ENCODE results near the gene MAPK6. TPM values are rescaled to one million over a fixed set of nuclear protein-coding genes. Genes with fewer than 3 reads are reported as not detected.

The MAPK6 gene
- total and polyA plus RNA-seq, 10 of the 15 experiments (the other 5 are each of a cell fraction or from before 2014, with no cell fraction given), result 20.6 to 100 (median 52.6) TPM

DNA sequence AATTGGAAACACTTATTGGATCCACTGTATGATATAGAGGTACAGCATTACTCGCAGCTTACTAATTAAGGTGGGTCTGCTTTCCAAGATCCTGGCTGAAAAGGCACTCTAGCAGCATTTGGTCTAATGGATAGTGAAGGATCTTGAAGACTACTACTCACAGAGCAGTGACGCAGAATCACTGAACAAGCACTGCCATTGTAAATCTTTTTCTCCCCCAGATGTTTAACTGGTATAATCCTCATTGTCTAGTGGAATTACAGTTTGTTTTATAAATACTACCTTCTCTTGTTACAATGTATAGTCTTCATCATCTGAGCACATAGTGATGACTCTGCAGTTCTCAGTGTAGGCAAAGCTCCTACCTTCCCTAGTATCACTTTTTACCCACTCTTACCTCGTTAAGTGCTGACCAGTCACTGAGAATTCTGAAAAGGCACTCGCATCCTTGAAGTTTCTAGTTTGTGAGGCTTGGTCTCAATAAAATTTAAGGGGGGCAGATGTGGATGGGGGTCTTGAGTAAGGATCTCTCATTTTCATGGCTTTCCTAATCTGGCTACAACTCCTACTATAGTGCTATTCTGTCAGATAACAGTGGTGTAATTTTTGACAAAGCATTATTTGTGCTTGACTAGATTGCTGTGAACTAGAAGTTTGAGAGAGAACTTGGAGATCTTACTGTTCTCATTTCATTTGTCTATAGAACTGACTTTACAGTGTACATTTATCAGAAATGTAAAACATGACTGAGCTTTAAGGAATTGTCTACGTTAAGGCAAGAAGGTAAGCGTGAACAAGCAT, 23.2 kb downstream of the MAPK6 start (continued):
- no peak for TF ChIP-seq RELB (IDR thresholded peaks at IDR 0.05; ENCODE audit: low read depth)
- TF ChIP-seq, protein P1, sequence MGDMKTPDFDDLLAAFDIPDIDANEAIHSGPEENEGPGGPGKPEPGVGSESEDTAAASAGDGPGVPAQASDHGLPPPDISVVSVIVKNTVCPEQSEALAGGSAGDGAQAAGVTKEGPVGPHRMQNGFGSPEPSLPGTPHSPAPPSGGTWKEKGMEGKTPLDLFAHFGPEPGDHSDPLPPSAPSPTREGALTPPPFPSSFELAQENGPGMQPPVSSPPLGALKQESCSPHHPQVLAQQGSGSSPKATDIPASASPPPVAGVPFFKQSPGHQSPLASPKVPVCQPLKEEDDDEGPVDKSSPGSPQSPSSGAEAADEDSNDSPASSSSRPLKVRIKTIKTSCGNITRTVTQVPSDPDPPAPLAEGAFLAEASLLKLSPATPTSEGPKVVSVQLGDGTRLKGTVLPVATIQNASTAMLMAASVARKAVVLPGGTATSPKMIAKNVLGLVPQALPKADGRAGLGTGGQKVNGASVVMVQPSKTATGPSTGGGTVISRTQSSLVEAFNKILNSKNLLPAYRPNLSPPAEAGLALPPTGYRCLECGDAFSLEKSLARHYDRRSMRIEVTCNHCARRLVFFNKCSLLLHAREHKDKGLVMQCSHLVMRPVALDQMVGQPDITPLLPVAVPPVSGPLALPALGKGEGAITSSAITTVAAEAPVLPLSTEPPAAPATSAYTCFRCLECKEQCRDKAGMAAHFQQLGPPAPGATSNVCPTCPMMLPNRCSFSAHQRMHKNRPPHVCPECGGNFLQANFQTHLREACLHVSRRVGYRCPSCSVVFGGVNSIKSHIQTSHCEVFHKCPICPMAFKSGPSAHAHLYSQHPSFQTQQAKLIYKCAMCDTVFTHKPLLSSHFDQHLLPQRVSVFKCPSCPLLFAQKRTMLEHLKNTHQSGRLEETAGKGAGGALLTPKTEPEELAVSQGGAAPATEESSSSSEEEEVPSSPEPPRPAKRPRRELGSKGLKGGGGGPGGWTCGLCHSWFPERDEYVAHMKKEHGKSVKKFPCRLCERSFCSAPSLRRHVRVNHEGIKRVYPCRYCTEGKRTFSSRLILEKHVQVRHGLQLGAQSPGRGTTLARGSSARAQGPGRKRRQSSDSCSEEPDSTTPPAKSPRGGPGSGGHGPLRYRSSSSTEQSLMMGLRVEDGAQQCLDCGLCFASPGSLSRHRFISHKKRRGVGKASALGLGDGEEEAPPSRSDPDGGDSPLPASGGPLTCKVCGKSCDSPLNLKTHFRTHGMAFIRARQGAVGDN (IDR thresholded peaks at IDR 0.05), result no peak
- TF ChIP-seq, protein P2, sequence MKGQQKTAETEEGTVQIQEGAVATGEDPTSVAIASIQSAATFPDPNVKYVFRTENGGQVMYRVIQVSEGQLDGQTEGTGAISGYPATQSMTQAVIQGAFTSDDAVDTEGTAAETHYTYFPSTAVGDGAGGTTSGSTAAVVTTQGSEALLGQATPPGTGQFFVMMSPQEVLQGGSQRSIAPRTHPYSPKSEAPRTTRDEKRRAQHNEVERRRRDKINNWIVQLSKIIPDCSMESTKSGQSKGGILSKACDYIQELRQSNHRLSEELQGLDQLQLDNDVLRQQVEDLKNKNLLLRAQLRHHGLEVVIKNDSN (IDR thresholded peaks at IDR 0.05; ENCODE audit: borderline replicate concordance, extremely low read length, insufficient read depth, low read depth, low read length), result no peak

All from GM12878 (cell line).